ENCODE measurements around the gene MRLN. TPM values are rescaled to one million over a fixed set of nuclear protein-coding genes. Genes with fewer than 3 reads are reported as not detected.
"Not testable (repeated sequence)": the region's sequence is repeated elsewhere in the genome, so short reads cannot be mapped to it uniquely, and the experiment has no call there.

MRLN gene
- total and polyA plus RNA-seq, 8 donors, result 5.0 TPM; not detected in 7

- Histone ChIP-seq H3K27ac (peak overlapping the region in 1 of 5 donors; percentile 42), H3K27me3 (no peaks in the 10 kb centered on the region), H3K36me3 (no peaks in the 10 kb centered on the region), H3K4me3 (no peak overlapping the region), H3K9me3 (no peaks in the 10 kb centered on the region), H3K4me1 (no peaks in the 10 kb centered on the region)
- intact Hi-C loops (cut with DNase I; ENCODE audit: low total_unique reads), result no loop called here
- WGBS, 5 donors, result 19 to 52% (median 37%) methylated on average over 2 of the region's 2 CpGs
- no peak for TF ChIP-seq POLR2A (IDR thresholded peaks at IDR 0.05)
- TF ChIP-seq EP300 (IDR thresholded peaks at IDR 0.05), result no peak
- peak in 1 of 2 donors; percentile 6 for DNase-seq
These were observed 8.0 kb downstream of the MRLN start for GRCh38 chr10:59745163-59745650.

GRCh38 chr10:59744762-59745161 is 8.5 kb downstream of the MRLN start:
- H3K4me1 ChIP-seq; H3K27me3 ChIP-seq; H3K36me3 ChIP-seq; DNase-seq; H3K9me3 ChIP-seq; intact Hi-C loops (cut with DNase I; ENCODE audit: low total_unique reads); H3K4me3 ChIP-seq: not testable (repeated sequence)
- 32 to 59% (median 35%) methylated on average over 6 of the region's 6 CpGs for WGBS, 5 donors
- H3K27ac ChIP-seq, result peak overlapping the region in 1 of 5 donors; percentile 42

GRCh38 chr10:59744156-59744555 is 9.1 kb downstream of the MRLN start:
- H3K9me3 ChIP-seq; H3K36me3 ChIP-seq; H3K27ac ChIP-seq; H3K27me3 ChIP-seq; H3K4me1 ChIP-seq; H3K4me3 ChIP-seq; intact Hi-C loops (cut with DNase I; ENCODE audit: low total_unique reads); DNase-seq: not testable (repeated sequence)
- WGBS, 5 donors, result 92 to 94% (median 92%) methylated on average over 17 to 32 of the region's 32 CpGs

GRCh38 chr10:59741583-59741982 is 11.7 kb downstream of the MRLN start:
- intact Hi-C loops (cut with DNase I; ENCODE audit: low total_unique reads), result no loop called here
- H3K27me3 ChIP-seq, result no peaks in the 10 kb centered on the region
- no peaks in the 10 kb centered on the region for H3K4me1 ChIP-seq
- H3K36me3 ChIP-seq, result no peaks in the 10 kb centered on the region
- TF ChIP-seq POLR2AphosphoS5 (IDR thresholded peaks at IDR 0.05) (no peak), POLR2A (IDR thresholded peaks at IDR 0.05) (no peak), CTCF (IDR thresholded peaks at IDR 0.05) (no peak), EP300 (IDR thresholded peaks at IDR 0.05) (no peak)
- no peak overlapping the region for H3K4me3 ChIP-seq
- H3K27ac ChIP-seq, result no peak overlapping the region
- 85 to 91% (median 86%) methylated on average over 5 of the region's 5 CpGs for WGBS, 5 donors
- DNase-seq, result no peak
- H3K9me3 ChIP-seq, result no peaks in the 10 kb centered on the region

- Histone ChIP-seq H3K9me3 (no peaks in the 10 kb centered on the region), H3K27me3 (no peaks in the 10 kb centered on the region), H3K4me3 (no peak overlapping the region), H3K36me3 (no peaks in the 10 kb centered on the region), H3K4me1 (no peaks in the 10 kb centered on the region), H3K27ac (no peak overlapping the region)
- intact Hi-C loops (cut with DNase I; ENCODE audit: low total_unique reads), result no loop called here
- DNase-seq, result no peak
- TF ChIP-seq CTCF (IDR thresholded peaks at IDR 0.05), result no peak
- no peak for TF ChIP-seq POLR2AphosphoS5 (IDR thresholded peaks at IDR 0.05)
- TF ChIP-seq POLR2A (IDR thresholded peaks at IDR 0.05), result no peak
- TF ChIP-seq EP300 (IDR thresholded peaks at IDR 0.05), result no peak
These were observed 12.2 kb downstream of the MRLN start for GRCh38 chr10:59741048-59741447.

GRCh38 chr10:59736749-59737148 is 16.5 kb downstream of the MRLN start:
- Histone ChIP-seq H3K27me3 (no peaks in the 10 kb centered on the region), H3K36me3 (no peaks in the 10 kb centered on the region), H3K9me3 (no peaks in the 10 kb centered on the region), H3K27ac (no peak overlapping the region), H3K4me3 (no peak overlapping the region), H3K4me1 (no peaks in the 10 kb centered on the region)
- WGBS, 5 donors, result 84 to 93% (median 92%) methylated on average over 1 of the region's 1 CpG
- no peak for DNase-seq
- no peak for TF ChIP-seq CTCF (IDR thresholded peaks at IDR 0.05)
- TF ChIP-seq EP300 (IDR thresholded peaks at IDR 0.05), result no peak
- TF ChIP-seq POLR2AphosphoS5 (IDR thresholded peaks at IDR 0.05), result no peak
- no peak for TF ChIP-seq POLR2A (IDR thresholded peaks at IDR 0.05)
- intact Hi-C loops (cut with DNase I; ENCODE audit: low total_unique reads), result no loop called here

Data from stomach (tissue), 9 donors.